Thyroid gland (tissue), 4 donors: ENCODE results near the gene PNKD.

Experiments used
- CTCF ChIP-seq, 6 experiments: fragments of 200-600 bp in 3 of 6; fragments of 450-650 bp in 3 of 6; sonication (generic) in 3 of 6; IDR thresholded peaks; one replicate each; pipeline ENCODE4 v1.5.1; 2016 to 2019; ENCODE audit warnings: antibody characterized with exemption in 6 of 6, mild to moderate bottlenecking in 2 of 6, inconsistent platforms in 1 of 6, moderate library complexity in 1 of 6
- POLR2A ChIP-seq, 2 donors: fragments of 450-650 bp; IDR thresholded peaks; one replicate each; pipeline ENCODE4 v1.6.1; 2017; ENCODE audit warnings: antibody characterized with exemption in 2 of 2, mild to moderate bottlenecking in 2 of 2, moderate library complexity in 1 of 2

GRCh38 chr2:218329027-218329825 lies 58.9 kb downstream of the PNKD start:
- TF ChIP-seq CTCF (IDR thresholded peaks at IDR 0.05), result no peak
- no peak for TF ChIP-seq POLR2A (IDR thresholded peaks at IDR 0.05)
